Suprapubic skin (tissue), 4 donors: Measurements from ENCODE around the gene CA9. TPM values are rescaled to one million over a fixed set of nuclear protein-coding genes. Genes with fewer than 3 reads are reported as not detected.

Experiments used
- DNase-seq, 2 donors: peaks; one replicate each; pipeline ENCODE4 v3.0.0-alpha.2; 2019; ENCODE audit warnings: low spot score in 2 of 2
- H3K27ac ChIP-seq: fragments of 200-600 bp; sonication (generic); one replicate; pipeline ENCODE4 v1.5.1; 2019
- H3K27me3 ChIP-seq: fragments of 200-600 bp; sonication (generic); one replicate; pipeline ENCODE4 v1.5.1; 2019
- H3K36me3 ChIP-seq: fragments of 200-600 bp; sonication (generic); one replicate; pipeline ENCODE4 v1.5.1; 2019
- H3K4me1 ChIP-seq: fragments of 200-600 bp; sonication (generic); one replicate; pipeline ENCODE4 v1.5.1; 2019
- H3K4me3 ChIP-seq: fragments of 200-600 bp; sonication (generic); one replicate; pipeline ENCODE4 v1.5.1; 2019; ENCODE audit warnings: mild to moderate bottlenecking
- H3K9me3 ChIP-seq: fragments of 200-600 bp; sonication (generic); one replicate; pipeline ENCODE4 v1.5.1; 2019
- CTCF ChIP-seq, 2 donors: fragments of 200-600 bp in 1 of 2; fragments of 450-650 bp in 1 of 2; sonication (generic) in 1 of 2; IDR thresholded peaks; one replicate each; pipeline ENCODE4 v1.5.1; 2016 to 2019; ENCODE audit warnings: antibody characterized with exemption in 2 of 2, mild to moderate bottlenecking in 1 of 2, moderate library complexity in 1 of 2
- EP300 ChIP-seq: sonication (generic); formaldehyde crosslinking; IDR thresholded peaks from one replicate; pipeline ENCODE4 v1.6.1; 2017; ENCODE audit warnings: antibody characterized with exemption
- POLR2A ChIP-seq, 2 donors: fragments of 450-650 bp; IDR thresholded peaks; one replicate each; pipeline ENCODE4 v1.6.1; 2017; ENCODE audit warnings: antibody characterized with exemption in 2 of 2, mild to moderate bottlenecking in 2 of 2, moderate library complexity in 2 of 2
- POLR2AphosphoS5 ChIP-seq, 3 donors: sonication (generic); formaldehyde crosslinking; IDR thresholded peaks; one replicate each; pipeline ENCODE4 v1.6.1; 2017; ENCODE audit warnings: antibody characterized with exemption in 3 of 3
- WGBS: methylation state at CpG from one replicate; pipeline ENCODE4 v1.1.5; 2018; 5-methylcytosine and 5-hydroxymethylcytosine counted together
- total RNA-seq, 4 donors: library from RNA; depleted of rRNA; stranded (reverse); fragments of >200 nt; gene quantifications; one replicate each; pipeline ENCODE4 v1.1.0, GENCODE V29; 2016

CA9 gene
- total RNA-seq, 4 donors from 2014 or later = 2.1 to 5.7 (median 2.8) TPM; not detected in 1

GRCh38 chr9:35685506-35685905, 11.8 kb downstream of the CA9 start:
- Histone ChIP-seq H3K36me3 (peaks cover 26% of the 10 kb centered on the region), H3K27ac (no peak overlapping the region), H3K9me3 (no peaks in the 10 kb centered on the region), H3K27me3 (no peaks in the 10 kb centered on the region), H3K4me3 (peak overlapping the region; percentile 5), H3K4me1 (peaks cover 17% of the 10 kb centered on the region)
- 89% methylated on average over 13 of the region's 13 CpGs for WGBS
- no peak for TF ChIP-seq EP300
- no peak for TF ChIP-seq POLR2A (IDR thresholded peaks at IDR 0.05)
- no peak for TF ChIP-seq CTCF (IDR thresholded peaks at IDR 0.05)
- TF ChIP-seq POLR2AphosphoS5 (IDR thresholded peaks at IDR 0.05) = no peak
- no peak for DNase-seq

GRCh38 chr9:35686222-35687203, 12.8 kb downstream of the CA9 start:
- H3K27ac ChIP-seq = no peak overlapping the region
- no peak for DNase-seq
- H3K4me1 ChIP-seq = peaks cover 20% of the 10 kb centered on the region
- H3K27me3 ChIP-seq = no peaks in the 10 kb centered on the region
- TF ChIP-seq POLR2A (IDR thresholded peaks at IDR 0.05) (no peak), POLR2AphosphoS5 (IDR thresholded peaks at IDR 0.05) (no peak), EP300 (no peak), CTCF (IDR thresholded peaks at IDR 0.05) (no peak)
- H3K9me3 ChIP-seq = no peaks in the 10 kb centered on the region
- 67% methylated on average over 11 of the region's 11 CpGs for WGBS
- H3K36me3 ChIP-seq = peaks cover 26% of the 10 kb centered on the region
- H3K4me3 ChIP-seq = peak overlapping the region; percentile 65

GRCh38 chr9:35687306-35687705, 13.6 kb downstream of the CA9 start:
- no peak for TF ChIP-seq POLR2A (IDR thresholded peaks at IDR 0.05)
- no peak for TF ChIP-seq POLR2AphosphoS5 (IDR thresholded peaks at IDR 0.05)
- 86% methylated on average over 2 of the region's 2 CpGs for WGBS
- no peaks in the 10 kb centered on the region for H3K9me3 ChIP-seq
- peak overlapping the region; percentile 65 for H3K4me3 ChIP-seq
- peaks cover 26% of the 10 kb centered on the region for H3K36me3 ChIP-seq
- no peak overlapping the region for H3K27ac ChIP-seq
- DNase-seq = no peak
- H3K4me1 ChIP-seq = peaks cover 20% of the 10 kb centered on the region
- H3K27me3 ChIP-seq = no peaks in the 10 kb centered on the region

- 80% methylated on average over 2 of the region's 2 CpGs for WGBS
- H3K4me3 ChIP-seq = peak overlapping the region; percentile 65
- peaks cover 20% of the 10 kb centered on the region for H3K36me3 ChIP-seq
- no peak overlapping the region for H3K27ac ChIP-seq
- TF ChIP-seq POLR2AphosphoS5 (IDR thresholded peaks at IDR 0.05) (no peak), POLR2A (IDR thresholded peaks at IDR 0.05) (no peak), CTCF (IDR thresholded peaks at IDR 0.05) (no peak)
- H3K4me1 ChIP-seq = peaks cover 20% of the 10 kb centered on the region
- H3K9me3 ChIP-seq = no peaks in the 10 kb centered on the region
- DNase-seq = no peak
- H3K27me3 ChIP-seq = no peaks in the 10 kb centered on the region
Measured at GRCh38 chr9:35687972-35688557, 14.3 kb downstream of the CA9 start.

GRCh38 chr9:35688558-35689541, 15.1 kb downstream of the CA9 start:
- H3K9me3 ChIP-seq = no peaks in the 10 kb centered on the region
- no peak for TF ChIP-seq EP300
- no peak for TF ChIP-seq POLR2AphosphoS5 (IDR thresholded peaks at IDR 0.05)
- no peak for TF ChIP-seq CTCF (IDR thresholded peaks at IDR 0.05)
- no peak for TF ChIP-seq POLR2A (IDR thresholded peaks at IDR 0.05)
- H3K36me3 ChIP-seq = peaks cover 17% of the 10 kb centered on the region
- peak overlapping the region; percentile 84 for H3K27ac ChIP-seq
- H3K4me3 ChIP-seq = peak overlapping the region; percentile 65
- DNase-seq = no peak
- H3K27me3 ChIP-seq = no peaks in the 10 kb centered on the region
- H3K4me1 ChIP-seq = peaks cover 20% of the 10 kb centered on the region
- 73% methylated on average over 12 of the region's 12 CpGs for WGBS
